PC-3 (cell line): ENCODE measurements around the gene TENM4. TPM values are rescaled to one million over a fixed set of nuclear protein-coding genes. Genes with fewer than 3 reads are reported as not detected.

Experiments
- ATAC-seq: fragments of 200-7000 bp; cut with Tn5 transposase; 2 replicates; pipeline ENCODE4 v1.9.1; 2020; ENCODE audit warnings: mild to moderate bottlenecking, moderate library complexity
- BruUV-seq: library from RNA; stranded (reverse); fragments of 400-500 nt; replicated peaks from 2 replicates; lab custom pipeline; 2021; lab: Mats Ljungman, UMichigan
- CTCF ChIA-PET: fragments of 300-600 bp; sonication (Branson Sonifier 250); formaldehyde crosslinking; loops from one replicate; lab custom pipeline; 2022; ENCODE audit warnings: antibody characterized with exemption; lab: Charles Lee
- POLR2A ChIA-PET: fragments of 300-600 bp; sonication (Branson Sonifier 250); formaldehyde crosslinking; loops from one replicate; lab custom pipeline; 2022; ENCODE audit warnings: antibody characterized with exemption; ENCODE audit not compliant: unreplicated experiment; lab: Charles Lee
- DNase-seq: peaks from one replicate; pipeline ENCODE4 v3.0.0-alpha.2; 2015
- H2AFZ ChIP-seq: fragments of 300-600 bp; sonication (generic); 2 replicates; pipeline ENCODE4 v1.6.0; 2016; ENCODE audit warnings: antibody characterized with exemption, low read length
- H3F3A ChIP-seq: fragments of 300-600 bp; sonication (generic); one replicate; pipeline ENCODE4 v1.6.0; 2017; ENCODE audit warnings: antibody characterized with exemption, low read length, control low read depth, mild to moderate bottlenecking; ENCODE audit not compliant: unreplicated experiment
- H3K27ac ChIP-seq: fragments of 300-600 bp; sonication (generic); 2 replicates; pipeline ENCODE4 v1.5.1; 2016; ENCODE audit warnings: mild to moderate bottlenecking, low read length
- H3K27me3 ChIP-seq: fragments of 300-600 bp; sonication (generic); 2 replicates; pipeline ENCODE4 v1.6.1; 2016; ENCODE audit warnings: low read length, mixed read lengths
- H3K36me3 ChIP-seq: fragments of 300-600 bp; sonication (generic); 2 replicates; pipeline ENCODE4 v1.6.1; 2016; ENCODE audit warnings: low read depth, mixed run types, low read length, mixed read lengths
- H3K4me1 ChIP-seq: fragments of 300-600 bp; sonication (generic); 2 replicates; pipeline ENCODE4 v1.5.1; 2016; ENCODE audit warnings: low read length; ENCODE audit not compliant: insufficient read depth
- H3K4me2 ChIP-seq: fragments of 300-600 bp; sonication (generic); 2 replicates; pipeline ENCODE4 v1.6.0; 2016; ENCODE audit warnings: low read length
- H3K4me3 ChIP-seq: fragments of 300-600 bp; sonication (generic); 2 replicates; pipeline ENCODE4 v1.5.1; 2016; ENCODE audit warnings: mild to moderate bottlenecking, low read length, mixed read lengths
- H3K79me2 ChIP-seq: fragments of 300-600 bp; sonication (generic); 2 replicates; pipeline ENCODE4 v1.6.1; 2017; ENCODE audit warnings: low read length, mixed read lengths
- H3K9ac ChIP-seq: fragments of 300-600 bp; sonication (generic); 2 replicates; pipeline ENCODE4 v1.6.0; 2016; ENCODE audit warnings: mild to moderate bottlenecking, low read length
- H3K9me2 ChIP-seq: fragments of 300-600 bp; sonication (generic); replicated peaks from 2 replicates; pipeline ENCODE4 v1.6.1; 2016; ENCODE audit warnings: mixed run types, low read length, mixed read lengths
- H3K9me3 ChIP-seq: fragments of 300-600 bp; sonication (generic); 2 replicates; pipeline ENCODE4 v1.6.1; 2016; ENCODE audit warnings: low read length, mixed read lengths
- H4K20me1 ChIP-seq: fragments of 300-600 bp; sonication (generic); 2 replicates; pipeline ENCODE4 v1.6.1; 2016; ENCODE audit warnings: low read length, mixed read lengths
- EZH2 ChIP-seq: fragments of 300-600 bp; sonication (generic); IDR thresholded peaks from one replicate; pipeline ENCODE4 v1.6.1; 2017; ENCODE audit warnings: antibody characterized with exemption, mild to moderate bottlenecking, low read length; ENCODE audit not compliant: unreplicated experiment
- EZH2phosphoT487 ChIP-seq: fragments of 300-600 bp; sonication (generic); IDR thresholded peaks from 2 replicates; pipeline ENCODE4 v1.6.1; 2018; ENCODE audit warnings: mild to moderate bottlenecking, antibody characterized with exemption, low read length, borderline replicate concordance
- intact Hi-C: fragments of 100-400 bp; cut with micrococcal nuclease; formaldehyde crosslinking; loops from 2 replicates; pipeline ENCODE4 v1.9.0; 2023
- total RNA-seq: library from RNA; depleted of rRNA; stranded (reverse); fragments of >200 nt; gene quantifications from 2 replicates; pipeline ENCODE4 v1.2.3, GENCODE V29; 2014
- TF ChIP-seq, protein P1 (sequence below): fragments of 300-600 bp; sonication (generic); conservative IDR thresholded peaks from 2 replicates; pipeline ENCODE4 v1.5.1; 2017; ENCODE audit warnings: antibody characterized with exemption, low read depth, mild to moderate bottlenecking, low read length

TENM4 gene
- total RNA-seq, 1 experiment from 2014 or later, result 19.7 TPM

DNA sequence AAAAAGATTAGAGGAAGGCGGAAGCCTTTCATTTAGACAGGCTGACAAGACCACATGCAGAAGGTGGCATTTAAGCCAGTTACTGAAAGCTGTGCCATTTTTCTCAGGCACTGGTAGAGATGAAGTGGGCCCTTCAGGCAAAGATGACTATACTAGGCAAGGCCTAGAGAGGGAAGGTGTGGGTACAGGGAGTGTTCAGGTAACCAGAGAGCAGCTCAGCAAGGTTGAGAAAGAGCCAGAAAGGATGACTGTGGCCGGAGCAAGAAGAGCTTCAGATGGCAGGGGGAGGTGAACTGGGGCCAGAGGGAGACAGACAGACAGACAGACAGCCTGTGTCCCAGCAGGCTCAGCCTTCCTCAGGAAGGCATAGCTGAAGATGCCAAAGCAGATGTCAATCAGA, 778.0 kb downstream of the TENM4 start:
- POLR2A ChIA-PET, result no interaction called here
- CTCF ChIA-PET, result no interaction called here
- DNase-seq, result no peak

DNA sequence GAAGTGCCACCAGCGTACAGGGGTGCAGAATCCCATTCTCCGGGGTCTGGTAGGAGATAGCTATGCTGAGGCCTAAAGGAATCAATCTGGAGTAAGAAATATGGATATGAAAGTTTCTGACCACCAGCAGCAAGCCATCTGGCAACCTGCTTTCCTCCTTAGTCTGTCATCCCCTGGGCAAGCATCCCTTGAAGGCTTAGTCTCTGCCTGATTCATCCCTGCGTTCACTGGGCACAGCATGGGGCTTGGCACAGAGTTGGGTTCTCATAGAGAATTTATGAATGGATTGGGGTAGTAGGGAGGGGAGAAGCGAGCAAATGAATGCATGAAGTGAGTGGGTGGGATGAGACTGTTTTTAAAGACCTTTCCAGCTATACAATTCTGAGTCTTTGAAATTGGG, 780.4 kb downstream of the TENM4 start:
- Histone ChIP-seq H3K9me3 (no peaks in the 10 kb centered on the region), H2AFZ (no peak overlapping the region), H3K4me2 (no peak overlapping the region), H3K27me3 (no peaks in the 10 kb centered on the region), H3K36me3 (no peaks in the 10 kb centered on the region), H3K4me3 (no peak overlapping the region), H3F3A (no peaks in the 10 kb centered on the region), H3K9me2 (no peaks in the 10 kb centered on the region), H3K4me1 (peaks cover 10% of the 10 kb centered on the region), H3K79me2 (no peaks in the 10 kb centered on the region), H3K27ac (no peak overlapping the region), H4K20me1 (no peaks in the 10 kb centered on the region), H3K9ac (no peak overlapping the region)
- TF ChIP-seq, protein P1, sequence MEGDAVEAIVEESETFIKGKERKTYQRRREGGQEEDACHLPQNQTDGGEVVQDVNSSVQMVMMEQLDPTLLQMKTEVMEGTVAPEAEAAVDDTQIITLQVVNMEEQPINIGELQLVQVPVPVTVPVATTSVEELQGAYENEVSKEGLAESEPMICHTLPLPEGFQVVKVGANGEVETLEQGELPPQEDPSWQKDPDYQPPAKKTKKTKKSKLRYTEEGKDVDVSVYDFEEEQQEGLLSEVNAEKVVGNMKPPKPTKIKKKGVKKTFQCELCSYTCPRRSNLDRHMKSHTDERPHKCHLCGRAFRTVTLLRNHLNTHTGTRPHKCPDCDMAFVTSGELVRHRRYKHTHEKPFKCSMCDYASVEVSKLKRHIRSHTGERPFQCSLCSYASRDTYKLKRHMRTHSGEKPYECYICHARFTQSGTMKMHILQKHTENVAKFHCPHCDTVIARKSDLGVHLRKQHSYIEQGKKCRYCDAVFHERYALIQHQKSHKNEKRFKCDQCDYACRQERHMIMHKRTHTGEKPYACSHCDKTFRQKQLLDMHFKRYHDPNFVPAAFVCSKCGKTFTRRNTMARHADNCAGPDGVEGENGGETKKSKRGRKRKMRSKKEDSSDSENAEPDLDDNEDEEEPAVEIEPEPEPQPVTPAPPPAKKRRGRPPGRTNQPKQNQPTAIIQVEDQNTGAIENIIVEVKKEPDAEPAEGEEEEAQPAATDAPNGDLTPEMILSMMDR, result no peak
- TF ChIP-seq EZH2 (no peak), EZH2phosphoT487 (no peak)
- CTCF ChIA-PET, result no interaction called here
- ATAC-seq (no peak), DNase-seq (no peak)
- POLR2A ChIA-PET, result no interaction called here
- no TSS peak for BruUV-seq
- intact Hi-C loops, result no loop called here

More for the DNA sequence above, 778.0 kb downstream of the TENM4 start:
- H3K4me1 ChIP-seq, result peaks cover 10% of the 10 kb centered on the region
- intact Hi-C loops, result no loop called here
- no peak overlapping the region for H2AFZ ChIP-seq
- H3K36me3 ChIP-seq, result no peaks in the 10 kb centered on the region
- H3K4me2 ChIP-seq, result no peak overlapping the region
- no peaks in the 10 kb centered on the region for H3K9me3 ChIP-seq
- no peaks in the 10 kb centered on the region for H4K20me1 ChIP-seq
- H3K9ac ChIP-seq, result no peak overlapping the region
- H3K27ac ChIP-seq, result no peak overlapping the region
- BruUV-seq, result no TSS peak
- no peaks in the 10 kb centered on the region for H3F3A ChIP-seq
- H3K9me2 ChIP-seq, result no peaks in the 10 kb centered on the region
- H3K79me2 ChIP-seq, result no peaks in the 10 kb centered on the region
- ATAC-seq, result no peak
- TF ChIP-seq EZH2 (no peak), EZH2phosphoT487 (no peak)
- TF ChIP-seq, protein P1, result no peak
- no peak overlapping the region for H3K4me3 ChIP-seq
- H3K27me3 ChIP-seq, result no peaks in the 10 kb centered on the region

DNA sequence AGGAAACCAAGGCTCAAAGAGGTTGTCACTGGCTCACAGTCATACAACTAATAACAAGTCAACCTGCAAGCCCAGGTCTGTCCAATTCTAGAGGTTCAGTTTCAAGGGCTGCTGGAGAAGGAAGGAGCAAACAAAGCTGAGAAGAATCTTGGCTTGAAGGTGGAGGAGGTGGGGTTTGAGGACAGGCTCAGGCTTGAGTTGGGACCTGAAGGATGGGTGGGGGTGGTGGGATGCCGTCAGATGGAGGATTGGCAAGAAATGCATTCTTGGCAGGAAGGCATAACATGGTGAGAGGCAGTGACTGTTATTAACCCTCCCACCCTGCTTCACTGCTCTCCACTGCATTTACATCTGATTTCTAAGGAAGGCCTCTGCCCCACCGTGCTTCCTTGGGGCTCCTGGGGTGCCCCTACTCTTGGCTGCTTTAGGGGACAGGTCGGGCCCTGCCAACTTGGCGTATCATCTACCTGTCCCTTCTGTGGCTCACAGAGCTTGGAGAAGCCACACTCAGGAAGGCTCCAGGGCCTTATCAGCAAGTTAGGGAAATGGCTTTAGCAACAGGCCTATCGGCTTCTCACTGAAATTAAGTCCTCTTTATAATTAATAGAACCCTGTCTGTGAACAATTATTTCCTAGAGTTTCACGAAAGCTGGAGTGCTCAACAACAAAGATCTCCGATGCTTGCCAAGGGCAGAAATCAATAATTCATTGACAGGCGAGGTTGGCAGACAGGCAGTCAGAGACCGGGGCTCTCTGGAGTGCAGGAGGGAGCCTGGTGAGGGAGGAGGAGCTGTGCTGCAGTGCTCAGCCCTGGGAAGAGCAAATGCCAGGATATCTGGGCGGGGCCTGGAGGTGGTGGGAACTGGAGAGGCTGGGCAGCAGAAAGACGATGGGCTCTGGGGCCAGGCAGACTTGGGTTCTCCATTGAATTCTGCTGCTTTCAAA, 781.2 kb downstream of the TENM4 start:
- no peaks in the 10 kb centered on the region for H3F3A ChIP-seq
- ChIA-PET CTCF (interaction anchor here (0.6 kb wide), 1 partner anchor 138 kb away, joined by 5 read pairs; no protein-coding TSS in a partner anchor), POLR2A (no interaction called here)
- no peaks in the 10 kb centered on the region for H3K27me3 ChIP-seq
- no peaks in the 10 kb centered on the region for H3K36me3 ChIP-seq
- H3K4me2 ChIP-seq, result no peak overlapping the region
- H3K9ac ChIP-seq, result no peak overlapping the region
- no peaks in the 10 kb centered on the region for H3K9me2 ChIP-seq
- H2AFZ ChIP-seq, result no peak overlapping the region
- intact Hi-C loops, result no loop called here
- H3K4me3 ChIP-seq, result no peak overlapping the region
- no peak for ATAC-seq
- H3K79me2 ChIP-seq, result no peaks in the 10 kb centered on the region
- no peak for DNase-seq
- TF ChIP-seq EZH2 (no peak), EZH2phosphoT487 (no peak)
- TF ChIP-seq, protein P1, result no peak
- no TSS peak for BruUV-seq
- no peaks in the 10 kb centered on the region for H3K9me3 ChIP-seq
- H3K27ac ChIP-seq, result no peak overlapping the region
- no peaks in the 10 kb centered on the region for H4K20me1 ChIP-seq
- peaks cover 5% of the 10 kb centered on the region for H3K4me1 ChIP-seq
